Measurements from ENCODE around the gene GOLGA7B.
A peak's percentile ranks its signal among the peaks of the same experiment; 100 is the strongest.

The GOLGA7B gene

DNA sequence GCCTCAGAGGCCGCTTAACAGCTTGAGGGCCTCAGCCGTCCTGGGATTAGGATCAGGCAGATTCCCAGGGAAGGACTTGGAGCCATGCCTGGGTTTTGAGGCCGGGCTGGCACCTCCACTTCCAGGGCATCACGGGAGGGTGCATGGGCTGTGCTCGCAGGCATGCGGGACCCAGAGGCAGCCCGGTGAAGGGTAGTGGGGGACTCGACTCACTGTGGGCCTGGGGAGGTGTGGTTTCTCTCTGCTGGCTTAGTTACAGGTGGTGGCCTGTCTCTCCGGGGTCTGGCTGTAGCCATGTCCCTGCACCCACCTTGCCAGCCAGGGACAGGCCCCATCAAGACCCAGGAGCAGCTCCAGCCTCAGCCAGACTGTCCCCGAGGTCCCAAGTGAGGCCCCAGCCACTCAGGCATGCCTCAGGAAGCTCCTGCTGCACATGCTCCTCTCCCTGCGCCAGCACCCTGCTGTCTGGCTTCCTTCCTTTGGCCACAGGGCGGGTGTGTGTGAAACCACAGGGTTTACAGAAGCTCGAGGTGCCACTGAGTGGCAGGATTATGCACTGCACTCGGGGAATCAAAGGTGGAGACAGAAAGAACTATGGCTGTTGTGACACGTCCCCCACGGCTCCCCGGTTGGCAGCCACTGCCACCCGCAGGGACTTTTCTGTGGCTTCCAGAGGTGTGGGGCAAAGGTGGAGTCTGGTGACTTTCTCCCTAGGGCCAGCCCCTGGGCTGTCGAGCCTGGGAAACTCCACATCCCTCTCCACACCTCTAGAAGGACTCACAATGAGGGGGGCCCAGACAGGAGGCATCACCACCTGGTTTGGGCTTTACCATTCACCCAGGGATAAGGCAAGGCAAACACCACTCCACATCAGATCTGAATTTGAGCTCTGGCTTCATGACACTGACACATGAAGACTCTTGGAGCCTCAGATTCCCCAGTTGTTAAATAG is 19.7 kb downstream of the GOLGA7B start:
- peak; percentile 86 for DNase-seq

- DNase-seq, result no peak
Measured at GRCh38 chr10:97870990-97871389, 21.3 kb downstream of the GOLGA7B start.

DNA sequence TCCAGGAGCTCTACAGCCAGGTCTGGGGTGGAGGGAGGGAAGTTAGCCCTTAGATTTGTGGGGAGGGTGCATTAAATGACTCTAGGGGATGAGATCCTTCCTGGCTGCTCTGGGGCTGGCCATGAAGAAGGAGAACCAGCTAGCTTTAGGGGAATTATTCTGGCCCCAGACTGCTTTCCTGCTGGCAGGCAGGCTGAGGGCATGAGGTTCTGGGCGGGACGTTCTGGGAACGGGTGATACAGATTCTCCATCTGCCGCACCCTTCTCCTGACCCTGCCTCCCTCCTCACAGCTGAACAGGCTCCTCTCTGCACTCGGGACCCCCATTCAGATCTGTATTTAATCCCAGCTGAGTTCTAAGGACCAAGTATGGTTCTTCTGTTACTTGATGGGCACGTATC is 23.9 kb downstream of the GOLGA7B start:
- no peak for DNase-seq

DNA sequence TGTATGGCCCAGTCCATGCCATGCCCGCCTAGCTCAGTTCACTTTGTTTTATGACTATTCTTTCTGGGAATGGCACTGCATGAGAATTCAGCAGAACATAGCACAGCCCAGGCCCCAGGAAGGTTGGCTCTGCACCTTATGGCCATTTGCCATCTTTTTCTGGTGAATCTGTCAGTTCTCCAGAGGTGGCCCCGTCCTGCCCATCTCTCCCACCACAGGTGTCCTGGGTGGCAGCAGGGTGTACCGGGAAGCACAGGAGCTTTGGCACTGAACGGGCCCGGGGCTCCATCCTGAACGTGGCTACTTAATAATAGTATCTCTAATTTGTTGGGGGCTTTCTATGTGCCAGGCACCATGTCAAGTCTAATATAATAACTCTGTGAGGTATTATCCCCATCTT is 24.7 kb downstream of the GOLGA7B start:
- DNase-seq, result no peak

GRCh38 chr10:97875391-97875790 is 25.7 kb downstream of the GOLGA7B start:
- no peak for DNase-seq

- no peak for DNase-seq
Measured at GRCh38 chr10:97876402-97876801, 26.8 kb downstream of the GOLGA7B start.

- DNase-seq, result no peak
Measured at GRCh38 chr10:97879241-97879640, 29.6 kb downstream of the GOLGA7B start.

DNA sequence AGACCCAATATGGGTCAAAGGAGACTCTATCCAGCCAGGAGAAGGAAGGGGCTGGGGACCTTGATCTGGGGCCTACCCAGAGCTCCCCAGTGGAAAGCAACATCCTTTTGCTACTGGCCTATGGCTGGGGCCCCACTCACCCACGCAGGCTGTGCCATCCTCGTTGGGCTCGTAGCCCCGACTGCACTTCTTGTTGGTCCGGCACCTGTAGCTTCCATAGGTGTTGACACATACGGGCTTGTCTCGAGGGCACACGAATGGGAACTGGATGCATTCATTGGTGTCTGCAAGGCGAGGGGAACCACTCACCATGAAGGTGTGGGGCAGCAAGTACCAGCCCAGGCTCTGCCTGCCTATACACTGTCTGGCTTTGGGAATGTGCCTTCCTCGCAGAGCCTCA is 30.5 kb downstream of the GOLGA7B start:
- DNase-seq, result no peak

GRCh38 chr10:97882142-97883091 is 32.8 kb downstream of the GOLGA7B start:
- DNase-seq, result no peak

GRCh38 chr10:97883092-97883485 is 33.4 kb downstream of the GOLGA7B start:
- DNase-seq, result no peak

GRCh38 chr10:97886286-97886685 is 36.6 kb downstream of the GOLGA7B start:
- DNase-seq, result no peak

- no peak for DNase-seq
Measured at GRCh38 chr10:97887399-97887798, 37.8 kb downstream of the GOLGA7B start.

- DNase-seq, result no peak
Measured at GRCh38 chr10:97888134-97888533, 38.5 kb downstream of the GOLGA7B start.

DNA sequence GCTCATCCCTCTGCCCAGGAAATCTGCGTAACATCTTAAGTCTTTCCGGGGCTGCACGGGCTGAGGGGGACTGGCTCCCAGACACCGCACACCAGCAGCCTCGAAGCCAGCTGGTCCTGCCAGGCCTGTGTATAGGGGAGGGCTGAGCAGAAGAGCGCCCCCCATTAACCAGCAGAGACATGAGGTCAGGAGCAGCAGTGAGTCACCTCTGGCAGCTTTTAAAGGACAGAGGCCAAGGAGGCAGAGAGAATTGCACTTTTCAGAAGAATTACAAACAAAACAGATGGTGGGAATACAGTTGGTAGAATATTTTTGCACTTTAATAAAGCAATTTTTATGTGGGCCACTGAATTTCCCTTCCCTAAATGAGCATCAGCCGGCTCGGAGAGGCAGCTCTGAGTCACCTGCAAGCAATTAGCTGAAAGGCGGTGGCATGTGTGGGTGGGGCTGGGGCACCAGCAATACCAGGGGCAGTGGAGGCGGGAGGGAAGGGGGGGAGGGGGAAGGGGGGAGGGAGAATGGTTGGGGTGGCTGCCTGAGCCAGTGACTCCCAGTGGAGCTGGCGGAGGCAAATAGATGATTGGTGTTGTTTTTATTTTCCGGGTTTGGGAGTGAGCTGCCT is 39.1 kb downstream of the GOLGA7B start:
- DNase-seq, result no peak

GRCh38 chr10:97889461-97890265 is 40.0 kb downstream of the GOLGA7B start:
- no peak for DNase-seq

DNA sequence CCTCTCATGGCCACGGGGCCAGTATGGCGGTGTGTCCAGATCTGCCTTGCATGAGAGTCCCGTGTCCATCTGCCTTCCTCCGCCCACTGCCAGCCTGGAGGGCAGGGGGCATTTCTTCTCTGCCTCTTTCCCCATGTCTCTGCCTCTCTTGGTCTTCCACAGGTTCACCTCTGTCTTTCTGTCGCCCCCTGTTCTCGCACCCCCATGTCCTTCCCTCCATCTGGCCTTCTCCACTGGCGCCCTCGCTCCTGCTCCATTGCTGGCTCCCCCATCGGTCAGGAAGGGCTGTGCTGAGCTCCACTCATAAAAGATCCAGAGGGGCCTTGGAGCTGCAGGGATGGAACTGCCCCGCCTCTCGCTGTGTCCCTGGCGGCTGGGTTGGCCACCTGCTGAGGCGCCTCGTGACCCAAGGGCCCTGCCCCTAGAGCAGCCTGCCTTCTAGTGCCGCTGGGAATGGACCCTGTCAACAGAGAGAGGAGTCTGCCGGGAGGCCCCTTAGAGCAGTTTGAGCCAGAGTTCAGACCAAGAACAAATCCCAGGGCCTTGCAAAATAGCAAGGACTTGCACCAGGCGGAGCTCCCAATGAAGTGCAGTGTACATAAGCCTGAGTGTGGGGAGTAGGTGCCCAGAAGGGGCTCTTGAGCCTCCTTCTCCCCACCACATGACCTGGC is 42.0 kb downstream of the GOLGA7B start:
- DNase-seq, result no peak

DNA sequence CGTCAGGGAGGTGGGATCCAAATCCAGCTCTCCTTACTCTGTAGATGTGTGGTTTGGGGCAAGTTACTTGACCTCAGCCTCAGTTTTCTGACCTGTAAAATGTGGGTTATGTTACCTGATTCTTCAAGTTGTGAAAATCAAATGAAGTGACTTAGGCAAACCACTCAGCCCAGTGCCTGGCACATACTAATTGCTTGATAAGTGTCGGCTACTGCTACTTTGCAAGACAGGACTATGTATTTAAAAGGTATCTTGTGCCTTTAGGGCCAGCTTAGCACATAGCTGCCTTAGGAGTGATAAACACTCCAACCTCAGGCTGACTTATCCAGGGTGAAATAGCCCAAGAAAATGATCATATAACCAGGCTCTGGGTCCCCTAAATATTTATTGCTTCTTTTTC is 42.9 kb downstream of the GOLGA7B start:
- DNase-seq, result no peak

GRCh38 chr10:97892939-97893338 is 43.3 kb downstream of the GOLGA7B start:
- DNase-seq, result no peak

- no peak for DNase-seq
Measured at GRCh38 chr10:97894092-97894491, 44.4 kb downstream of the GOLGA7B start.

- DNase-seq, result no peak
Measured at GRCh38 chr10:97895084-97895483, 45.4 kb downstream of the GOLGA7B start.

- no peak for DNase-seq
Measured at GRCh38 chr10:97895915-97896314, 46.3 kb downstream of the GOLGA7B start.

Measured in CD4-positive, alpha-beta T cell treated with Interleukin-12 subunit alpha and Interleukin-12 subunit beta, for 1 hour (primary cell).